HUDEP-2 (cell line): ENCODE data around the gene KIF26A.

Experiments
- DNase-seq, 76 experiments: peaks; one replicate each; lab custom pipeline; 2025; ENCODE audit not compliant: unreplicated experiment in 76 of 76; lab: John Stamatoyannopoulos, UW

KIF26A gene

DNA sequence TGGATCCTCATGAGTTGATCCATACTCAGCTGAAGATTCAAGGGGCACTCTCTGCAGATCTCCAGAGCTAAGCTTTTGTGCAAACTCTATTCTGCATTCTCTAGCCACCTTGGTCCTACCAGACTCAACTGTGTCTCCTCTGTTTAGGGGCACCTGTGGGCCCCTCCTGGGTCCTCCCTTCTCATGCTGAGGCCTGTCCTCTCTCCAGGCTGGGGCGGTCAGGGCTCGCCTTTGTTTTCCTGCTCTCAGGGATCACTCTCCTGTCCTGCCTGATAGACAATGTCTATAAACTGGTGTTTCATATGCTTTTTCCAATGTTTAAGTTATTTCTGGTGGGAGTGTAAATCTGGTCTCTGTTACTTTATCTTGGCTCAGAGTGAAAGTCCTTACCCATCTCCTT lies 11.6 kb upstream of the KIF26A start:
- DNase-seq: no peak

DNA sequence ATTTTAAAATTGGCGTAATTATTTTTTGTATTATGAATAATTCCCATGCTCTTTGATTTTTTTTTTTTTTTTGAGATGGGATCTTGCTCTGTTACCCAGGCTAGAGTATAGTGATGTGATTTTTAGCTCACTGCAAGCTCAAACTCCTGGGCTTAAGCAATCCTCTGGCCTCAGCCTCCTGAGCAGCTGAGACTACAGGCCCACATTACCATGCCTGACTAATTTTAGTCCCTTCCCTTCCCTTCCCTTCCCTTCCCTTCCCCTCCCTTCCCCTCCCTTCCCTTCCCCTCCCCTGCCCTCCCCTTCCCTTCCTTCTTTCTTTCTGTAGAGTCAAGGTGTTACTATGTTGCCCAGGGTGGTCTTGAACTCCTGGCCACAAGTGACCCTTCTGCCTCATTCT lies 9.4 kb upstream of the KIF26A start:
- no peak for DNase-seq

- DNase-seq: no peak
Observed at GRCh38 chr14:104129556-104129955, 8.8 kb upstream of the KIF26A start.

DNA sequence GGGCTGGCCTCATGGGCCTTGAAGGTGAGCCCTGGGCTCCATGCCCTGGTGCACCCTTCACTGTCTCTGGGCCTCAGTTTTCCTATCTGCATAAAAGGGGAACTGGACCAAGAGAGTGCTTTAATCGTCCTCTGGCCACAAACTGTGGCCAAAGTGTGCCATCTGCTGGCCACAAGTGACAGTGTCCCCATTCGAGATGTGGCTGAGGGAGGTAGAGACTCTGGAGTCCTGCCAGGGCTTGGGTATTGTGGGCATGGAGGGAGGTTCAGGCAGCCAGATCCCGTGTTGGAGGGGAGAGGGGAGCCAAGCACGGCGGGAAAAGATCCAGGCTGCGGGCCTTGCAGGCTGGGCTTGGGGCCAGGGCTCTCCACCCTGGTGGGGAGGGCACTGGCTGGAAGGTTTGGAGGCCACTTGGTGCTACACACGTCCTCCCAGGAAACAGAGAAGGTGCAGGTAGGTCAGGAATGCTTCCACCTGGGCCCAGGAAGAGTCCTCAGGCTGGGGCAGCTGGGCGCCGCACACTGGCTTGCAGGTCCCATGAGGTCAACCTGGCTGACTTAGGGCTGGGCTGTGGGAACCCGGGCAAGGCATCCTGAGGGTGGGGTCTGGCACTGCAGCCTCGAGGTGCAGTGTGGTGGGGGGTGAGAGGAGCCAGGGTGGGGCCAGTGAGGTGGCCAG lies 7.3 kb upstream of the KIF26A start:
- peak in 63 of 76 experiments; percentile 10 to 77 (median 47) for DNase-seq

- DNase-seq: no peak
Observed at GRCh38 chr14:104131968-104132732, 6.2 kb upstream of the KIF26A start.

GRCh38 chr14:104132981-104133380 lies 5.4 kb upstream of the KIF26A start:
- DNase-seq: no peak

- no peak for DNase-seq
Observed at GRCh38 chr14:104133496-104133895, 4.9 kb upstream of the KIF26A start.

- DNase-seq: no peak
Observed at GRCh38 chr14:104134061-104134965, 4.1 kb upstream of the KIF26A start.

DNA sequence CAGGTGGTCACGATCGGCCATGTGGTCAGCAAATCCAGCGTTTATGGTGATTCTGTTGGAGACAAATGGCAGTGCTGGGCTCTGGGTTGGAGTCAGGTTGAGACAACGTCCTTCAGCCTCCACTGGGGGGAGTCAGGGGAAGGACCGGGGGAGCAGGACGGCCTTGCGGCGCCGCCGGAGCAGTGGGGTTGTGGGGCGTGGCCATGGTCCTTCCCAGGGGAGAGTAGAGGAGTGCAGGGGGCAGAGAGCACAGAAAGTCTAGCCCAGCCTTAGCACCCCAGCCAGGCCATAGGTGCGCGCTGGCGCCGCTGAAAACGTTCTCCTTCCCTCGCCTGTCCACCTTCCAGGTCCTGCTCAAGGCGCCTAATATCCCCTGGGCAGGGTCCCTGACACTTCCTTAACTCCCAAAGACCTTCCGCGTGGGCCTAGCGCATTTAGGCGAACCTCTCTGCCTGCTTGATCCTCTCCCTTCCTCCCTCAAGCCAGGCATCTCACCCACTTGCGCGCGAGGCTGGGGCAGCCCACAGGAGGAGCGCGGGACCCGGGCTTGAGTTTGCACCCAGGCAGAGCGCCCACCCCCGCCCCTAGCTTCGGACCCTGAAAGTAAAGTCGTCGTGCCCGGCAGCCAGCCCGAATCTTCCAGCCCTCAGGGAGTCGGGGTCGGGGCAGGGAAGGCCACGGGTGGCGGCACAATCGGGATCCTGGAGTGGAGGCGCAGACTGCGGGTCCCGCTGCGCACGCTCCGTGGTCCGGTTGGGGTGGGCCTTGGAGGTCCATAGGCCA lies 3.1 kb upstream of the KIF26A start:
- DNase-seq: peak in 61 of 76 experiments; percentile 7 to 70 (median 46)

GRCh38 chr14:104135904-104136471 lies 2.4 kb upstream of the KIF26A start:
- DNase-seq: peak in 16 of 76 experiments; percentile 13 to 39 (median 26)

- peak in 62 of 76 experiments; percentile 3 to 80 (median 50) for DNase-seq
Observed at GRCh38 chr14:104136472-104137296, 1.7 kb upstream of the KIF26A start.

DNA sequence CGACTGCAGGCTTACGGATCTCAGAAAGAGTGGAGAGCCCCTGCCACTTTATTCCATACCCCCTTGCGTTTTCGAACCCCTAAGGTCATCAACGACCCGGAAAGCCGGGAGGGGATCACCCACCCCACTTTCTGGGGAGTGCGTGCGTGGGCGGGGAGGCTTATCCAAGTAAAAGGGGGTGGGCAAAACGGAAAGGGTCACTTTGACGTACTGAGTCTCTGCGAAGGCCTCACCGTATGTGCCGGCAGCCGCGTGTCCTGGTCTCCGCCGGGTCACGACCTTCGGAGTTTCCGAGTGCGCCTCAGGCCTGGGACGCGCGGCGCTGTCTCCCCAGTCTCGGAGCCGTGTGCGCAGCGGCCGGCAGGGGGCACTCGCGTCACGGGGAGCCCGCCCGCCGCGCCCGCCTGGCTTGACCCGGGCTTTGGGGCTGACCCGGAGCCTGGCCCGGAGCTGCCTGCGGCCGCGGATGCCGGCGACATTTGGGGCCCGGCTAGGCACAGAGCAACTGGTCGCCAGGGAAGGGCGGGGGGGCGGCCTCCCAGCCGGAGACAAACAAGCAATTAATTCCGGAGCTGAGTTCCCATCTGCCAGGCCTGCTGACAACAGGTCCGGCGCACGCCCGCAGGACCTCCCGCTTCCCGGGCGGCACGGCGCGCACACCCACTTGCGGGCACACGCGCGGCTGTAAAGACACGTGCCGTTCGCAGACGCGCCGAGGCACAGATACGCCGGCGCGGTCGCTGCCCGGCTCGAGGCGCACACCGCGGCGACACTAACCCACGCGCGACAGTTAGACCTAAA lies 890 bp upstream of the KIF26A start:
- DNase-seq: peak in 69 of 76 experiments; percentile 16 to 87 (median 70)

DNA sequence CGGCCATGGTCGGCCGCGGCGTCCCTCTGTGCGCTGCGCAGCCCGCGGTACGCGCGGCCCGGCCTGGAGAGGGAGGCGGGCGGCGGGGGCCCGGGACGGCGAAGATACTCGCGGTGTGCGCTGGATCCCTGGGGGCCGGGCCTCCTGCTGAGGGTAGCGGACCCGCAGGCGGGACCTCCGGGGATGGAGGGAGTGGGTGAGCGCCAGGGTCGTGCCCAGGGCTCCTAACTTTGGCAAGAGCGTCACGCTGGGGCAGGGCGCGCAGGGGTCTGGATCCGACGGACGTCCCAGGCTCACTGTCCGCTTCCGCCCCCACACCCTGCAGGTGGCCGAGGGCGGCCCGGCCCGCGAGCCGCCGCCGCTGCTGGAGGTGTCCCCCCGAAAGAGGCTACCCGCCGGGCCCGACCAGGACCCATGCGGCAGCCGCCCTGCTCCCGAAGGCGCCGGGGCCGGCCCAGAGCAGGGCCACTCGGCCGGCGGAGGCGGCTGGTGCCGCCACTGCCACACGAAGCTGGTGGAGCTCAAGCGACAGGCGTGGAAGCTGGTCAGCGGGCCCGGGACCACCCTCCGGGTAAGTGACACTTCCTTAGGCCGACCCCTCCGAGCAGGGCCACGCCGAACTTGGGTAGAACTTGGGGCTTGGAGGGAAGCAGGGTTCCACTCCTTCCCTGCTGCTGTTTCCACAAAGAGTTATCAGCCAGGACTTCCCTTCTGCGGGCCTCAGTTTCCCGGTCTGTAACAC lies 502 bp downstream of the KIF26A start:
- DNase-seq: peak in 4 of 76 experiments; percentile 16 to 53 (median 51)

GRCh38 chr14:104139460-104140212 lies 1.2 kb downstream of the KIF26A start:
- peak in 71 of 76 experiments; percentile 15 to 81 (median 63) for DNase-seq

- DNase-seq: no peak
Observed at GRCh38 chr14:104140213-104140462, 1.8 kb downstream of the KIF26A start.

DNA sequence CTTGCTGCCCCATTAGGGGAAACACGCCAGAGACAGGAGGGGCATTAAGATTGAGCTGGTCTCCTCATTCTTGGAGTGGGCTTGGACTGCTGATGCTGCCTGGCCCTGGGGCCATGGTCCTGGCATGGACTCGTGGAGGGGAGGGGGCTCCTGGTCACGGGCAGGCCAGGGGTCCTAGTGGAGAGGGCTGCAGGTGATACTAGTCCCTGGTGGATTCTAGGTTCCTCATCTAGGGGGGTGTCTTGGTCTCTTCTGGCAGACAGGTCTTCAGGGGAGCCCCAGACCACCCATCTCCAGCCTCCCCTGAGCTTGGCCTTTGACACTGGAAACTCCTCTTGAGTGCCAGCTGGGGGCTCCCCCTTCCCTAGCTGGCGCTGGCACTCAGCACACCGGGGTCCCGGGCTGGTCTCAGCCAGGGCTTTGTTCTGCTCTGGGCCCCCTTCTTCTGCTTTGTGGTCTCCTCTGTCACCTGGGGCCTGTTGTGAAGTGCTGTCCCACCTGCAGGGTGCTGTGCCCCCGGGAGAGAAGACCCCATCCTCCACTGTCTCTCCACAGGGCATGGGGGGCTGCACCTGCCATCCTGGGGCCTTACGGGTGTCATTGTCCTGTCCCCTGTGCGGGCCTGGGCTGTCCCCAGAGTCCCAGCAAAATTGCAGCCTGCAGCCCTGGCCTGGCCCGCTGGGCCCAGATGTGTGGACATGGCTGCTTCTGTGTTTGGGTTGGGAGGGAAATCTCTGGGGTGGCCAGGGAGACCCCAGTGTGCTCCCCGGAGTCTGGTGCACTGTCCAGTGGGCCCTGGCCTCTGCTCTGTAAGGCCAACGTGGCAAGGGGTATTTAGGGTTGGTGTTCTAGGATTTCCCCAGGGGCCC lies 2.3 kb downstream of the KIF26A start:
- DNase-seq: no peak
